HepG2 (cell line): ENCODE data around the gene LEPR. TPM values are rescaled to one million over a fixed set of nuclear protein-coding genes. Genes with fewer than 3 reads are reported as not detected.

ENCODE experiments used
- ATF1 ChIP-seq: IDR thresholded peaks from 2 replicates; pipeline ENCODE4 v1.6.1; 2016; ENCODE audit warnings: mild to moderate bottlenecking, control low read depth
- CTCF ChIP-seq: sonication (generic); formaldehyde crosslinking; IDR thresholded peaks from 2 replicates; pipeline ENCODE4 v1.5.0; 2020; ENCODE audit warnings: mild to moderate bottlenecking, missing genetic modification reagents, moderate library complexity
- KAT7 ChIP-seq: IDR thresholded peaks from 2 replicates; pipeline ENCODE4 v1.6.1; 2018; ENCODE audit warnings: borderline replicate concordance, missing compliant biosample characterization
- PBX2 ChIP-seq: IDR thresholded peaks from 2 replicates; pipeline ENCODE4 v1.6.1; 2016; ENCODE audit warnings: control low read depth
- POLR2G ChIP-seq: fragments of 200-400 bp; formaldehyde crosslinking; IDR thresholded peaks from 2 replicates; pipeline ENCODE4 v1.6.1; 2018; ENCODE audit warnings: mild to moderate bottlenecking, low read depth, low read length, moderate library complexity
- SNAPC2 ChIP-seq: sonication (generic); formaldehyde crosslinking; IDR thresholded peaks from 2 replicates; pipeline ENCODE4 v1.8.1; 2022; ENCODE audit warnings: mild to moderate bottlenecking, missing genetic modification reagents
- SRSF1 ChIP-seq: fragments of 200-400 bp; formaldehyde crosslinking; optimal IDR thresholded peaks from 2 replicates; pipeline ENCODE3; 2017; ENCODE audit warnings: mild to moderate bottlenecking, low read depth, low read length, moderate library complexity
- STAT6 ChIP-seq: sonication (generic); formaldehyde crosslinking; IDR thresholded peaks from 2 replicates; pipeline ENCODE4 v1.4.0; 2020; ENCODE audit warnings: missing genetic modification reagents, mild to moderate bottlenecking, borderline replicate concordance
- ZBTB25 ChIP-seq: IDR thresholded peaks from 2 replicates; pipeline ENCODE4 v1.6.1; 2018; ENCODE audit warnings: missing genetic modification reagents
- polyA plus RNA-seq, 8 experiments: library from polyadenylated mRNA; depleted of rRNA in 3 of 8; stranded (reverse) in 7 of 8; unstranded in 1 of 8; fragments of >200 nt; fragmentation: Illumina TruSeq in 4 of 8; extraction: Trizol in 4 of 8; gene quantifications; 2 replicates each; pipeline versions ENCODE4 v1.2.1 to v1.2.3, GENCODE V29; 2011 to 2016; ENCODE audit warnings: low read depth in 4 of 8, missing spikeins in 1 of 8, mixed read lengths in 1 of 8; ENCODE audit not compliant: insufficient read depth in 1 of 8
- total RNA-seq, 5 experiments: library from RNA; depleted of rRNA; stranded (reverse); fragments of >200 nt; fragmentation: Illumina TruSeq; extraction: Trizol; gene quantifications; 2 replicates each; pipeline ENCODE4 v1.2.3, GENCODE V29; 2016; ENCODE audit warnings: low read depth in 1 of 5

LEPR gene
- total and polyA plus RNA-seq, 2 of the 13 experiments (the other 11 are each of a cell fraction or from before 2014, with no cell fraction given): 0.60 to 1.7 TPM

GRCh38 chr1:65393928-65394327 lies 26.5 kb upstream of the LEPR start (continued):
- TF ChIP-seq SNAPC2 (no peak), CTCF (no peak), KAT7 (CRISPR knock-in tag) (no peak), SRSF1 (no peak), ZBTB25 (CRISPR knock-in tag) (no peak), ATF1 (no peak), STAT6 (CRISPR knock-in tag) (no peak), PBX2 (no peak), POLR2G (no peak)
- TF ChIP-seq, all 625 proteins: peak for 0
